OCI-LY3 (cell line): ENCODE results near the gene CLMN.

Experiments
- H2AFZ ChIP-seq: fragments of 200-600, 300-600 bp; shearing (Covaris generic); 2 replicates; pipeline ENCODE4 v1.6.0; 2014; ENCODE audit warnings: antibody characterized with exemption, low read depth, low read length
- H3K27ac ChIP-seq: fragments of 200-600, 300-600 bp; sonication (generic); 2 replicates; pipeline ENCODE4 v1.5.1; 2014; ENCODE audit warnings: mild to moderate bottlenecking, low read length, moderate library complexity, mixed read lengths
- H3K27me3 ChIP-seq: fragments of 200-600, 300-600 bp; sonication (generic); 2 replicates; pipeline ENCODE4 v1.6.1; 2014; ENCODE audit warnings: low read depth, low read length, mixed read lengths
- H3K36me3 ChIP-seq: fragments of 200-600, 300-600 bp; sonication (generic); replicated peaks from 2 replicates; pipeline ENCODE3; 2014; ENCODE audit warnings: low read depth, low read length, mixed read lengths
- H3K4me1 ChIP-seq: fragments of 300-600, 200-600 bp; sonication (generic); 2 replicates; pipeline ENCODE4 v1.6.1; 2014; ENCODE audit warnings: low read length, mixed read lengths
- H3K4me2 ChIP-seq: fragments of 200-600, 300-600 bp; sonication (generic); 2 replicates; pipeline ENCODE4 v1.6.1; 2014; ENCODE audit warnings: low read length, mixed read lengths
- H3K4me3 ChIP-seq: fragments of 300-600, 200-600 bp; sonication (generic); 2 replicates; pipeline ENCODE4 v1.5.1; 2014; ENCODE audit warnings: antibody characterized with exemption, mild to moderate bottlenecking, low read length, moderate library complexity
- H3K79me2 ChIP-seq: fragments of 300-600, 200-600 bp; shearing (Covaris generic); 2 replicates; pipeline ENCODE4 v1.6.1; 2014; ENCODE audit warnings: mild to moderate bottlenecking, low read length, mixed read lengths
- H3K9ac ChIP-seq: fragments of 300-600, 200-600 bp; shearing (Covaris generic); 2 replicates; pipeline ENCODE4 v1.6.0; 2014; ENCODE audit warnings: mild to moderate bottlenecking, low read length, moderate library complexity
- H3K9me3 ChIP-seq: fragments of 200-600, 300-600 bp; shearing (Covaris generic); 2 replicates; pipeline ENCODE4 v1.6.1; 2014; ENCODE audit warnings: low read length, mixed read lengths; ENCODE audit not compliant: insufficient read depth
- H4K20me1 ChIP-seq: fragments of 200-600, 300-600 bp; sonication (generic); 2 replicates; pipeline ENCODE4 v1.6.1; 2016; ENCODE audit warnings: low read length, mixed read lengths; ENCODE audit not compliant: insufficient read depth
- CTCF ChIP-seq: fragments of 200-600, 300-600 bp; sonication (generic); IDR thresholded peaks from 2 replicates; pipeline ENCODE4 v1.5.1; 2014; ENCODE audit warnings: antibody characterized with exemption, low read length, low read depth
- EZH2phosphoT487 ChIP-seq: fragments of 200-600 bp; shearing (Covaris generic); IDR thresholded peaks from 2 replicates; pipeline ENCODE4 v1.6.1; 2018; ENCODE audit warnings: antibody characterized with exemption, mixed run types, low read depth

CLMN gene

GRCh38 chr14:95353664-95354063, 34.0 kb upstream of the CLMN start:
- no peak overlapping the region for H3K9ac ChIP-seq
- no peak overlapping the region for H3K4me3 ChIP-seq
- H3K4me1 ChIP-seq, result no peaks in the 10 kb centered on the region
- H3K36me3 ChIP-seq, result no peaks in the 10 kb centered on the region
- H2AFZ ChIP-seq, result no peak overlapping the region
- no peak overlapping the region for H3K27ac ChIP-seq
- H3K9me3 ChIP-seq, result no peaks in the 10 kb centered on the region
- no peaks in the 10 kb centered on the region for H3K79me2 ChIP-seq
- no peak for TF ChIP-seq EZH2phosphoT487
- TF ChIP-seq CTCF, result no peak
- no peaks in the 10 kb centered on the region for H4K20me1 ChIP-seq
- no peak overlapping the region for H3K4me2 ChIP-seq
- H3K27me3 ChIP-seq, result peaks cover 7% of the 10 kb centered on the region

DNA sequence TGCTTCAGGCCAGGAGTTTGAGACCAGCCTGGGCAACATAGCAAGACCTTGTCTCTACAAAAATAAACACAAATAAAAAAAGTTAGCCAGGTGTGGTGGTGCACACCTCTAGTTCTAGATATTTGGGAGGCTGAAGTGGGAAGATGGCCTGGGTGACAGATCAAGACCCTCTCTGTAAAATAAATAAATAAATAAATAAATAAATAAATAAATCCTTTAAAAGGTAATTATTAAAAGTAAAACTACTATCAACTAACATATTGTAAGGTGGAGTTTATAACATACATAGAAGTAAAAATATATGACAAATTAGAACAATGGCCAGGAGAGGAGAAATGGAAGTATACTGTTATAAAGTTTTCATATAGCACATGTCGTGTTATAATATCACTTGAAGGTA, 33.3 kb upstream of the CLMN start:
- Histone ChIP-seq H3K9me3 (no peaks in the 10 kb centered on the region), H4K20me1 (no peaks in the 10 kb centered on the region), H3K27me3 (peaks cover 8% of the 10 kb centered on the region), H3K27ac (no peak overlapping the region), H3K4me1 (no peaks in the 10 kb centered on the region), H2AFZ (no peak overlapping the region), H3K4me3 (no peak overlapping the region), H3K36me3 (no peaks in the 10 kb centered on the region), H3K9ac (no peak overlapping the region), H3K4me2 (no peak overlapping the region), H3K79me2 (no peaks in the 10 kb centered on the region)
- TF ChIP-seq CTCF (no peak), EZH2phosphoT487 (no peak)

GRCh38 chr14:95352481-95352880, 32.8 kb upstream of the CLMN start:
- Histone ChIP-seq H3K4me2 (no peak overlapping the region), H3K27ac (no peak overlapping the region), H3K36me3 (no peaks in the 10 kb centered on the region), H3K9ac (no peak overlapping the region), H4K20me1 (no peaks in the 10 kb centered on the region), H3K4me3 (no peak overlapping the region), H3K4me1 (no peaks in the 10 kb centered on the region), H3K79me2 (no peaks in the 10 kb centered on the region), H3K9me3 (no peaks in the 10 kb centered on the region), H3K27me3 (peaks cover 8% of the 10 kb centered on the region), H2AFZ (no peak overlapping the region)
- TF ChIP-seq EZH2phosphoT487, result no peak
- no peak for TF ChIP-seq CTCF

DNA sequence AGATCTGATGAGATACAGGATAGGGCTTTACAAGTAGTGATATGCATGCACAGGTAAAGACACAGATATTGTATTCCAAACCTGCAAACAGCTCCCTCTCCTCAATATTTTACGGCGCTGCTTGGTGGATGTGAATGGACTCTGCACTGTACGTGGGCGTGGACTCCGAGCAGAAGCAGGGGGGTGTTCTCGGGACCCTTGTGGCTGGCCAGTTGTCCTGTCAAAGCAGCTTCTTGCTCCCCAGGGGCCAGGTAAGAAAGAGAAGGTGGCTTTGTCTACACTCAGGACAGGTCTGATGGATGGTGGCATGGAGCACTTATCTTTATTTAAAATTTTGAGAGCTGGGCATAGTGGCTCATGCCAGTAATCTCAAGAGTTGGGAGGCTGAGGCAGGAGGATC, 29.5 kb upstream of the CLMN start:
- Histone ChIP-seq H3K4me3 (no peak overlapping the region), H4K20me1 (no peaks in the 10 kb centered on the region), H3K4me1 (peaks cover 8% of the 10 kb centered on the region; the same call in 1 of the 2 replicates), H3K27me3 (peaks cover 8% of the 10 kb centered on the region), H3K9me3 (no peaks in the 10 kb centered on the region), H3K9ac (no peak overlapping the region), H3K4me2 (no peak overlapping the region), H3K27ac (no peak overlapping the region), H3K36me3 (no peaks in the 10 kb centered on the region), H3K79me2 (no peaks in the 10 kb centered on the region), H2AFZ (no peak overlapping the region)
- no peak for TF ChIP-seq EZH2phosphoT487
- TF ChIP-seq CTCF, result no peak
